HG03457 (cell line): ENCODE results near the gene SMC5.
"Not testable (repeated sequence)": the region's sequence is repeated elsewhere in the genome, so short reads cannot be mapped to it uniquely, and the experiment has no call there.

Experiments
- ATAC-seq: cut with Tn5 transposase; IDR thresholded peaks from one replicate; pipeline ENCODE4 v1.9.1; 2021; ENCODE audit warnings: moderate number of reproducible peaks; ENCODE audit not compliant: unreplicated experiment

SMC5 gene

DNA sequence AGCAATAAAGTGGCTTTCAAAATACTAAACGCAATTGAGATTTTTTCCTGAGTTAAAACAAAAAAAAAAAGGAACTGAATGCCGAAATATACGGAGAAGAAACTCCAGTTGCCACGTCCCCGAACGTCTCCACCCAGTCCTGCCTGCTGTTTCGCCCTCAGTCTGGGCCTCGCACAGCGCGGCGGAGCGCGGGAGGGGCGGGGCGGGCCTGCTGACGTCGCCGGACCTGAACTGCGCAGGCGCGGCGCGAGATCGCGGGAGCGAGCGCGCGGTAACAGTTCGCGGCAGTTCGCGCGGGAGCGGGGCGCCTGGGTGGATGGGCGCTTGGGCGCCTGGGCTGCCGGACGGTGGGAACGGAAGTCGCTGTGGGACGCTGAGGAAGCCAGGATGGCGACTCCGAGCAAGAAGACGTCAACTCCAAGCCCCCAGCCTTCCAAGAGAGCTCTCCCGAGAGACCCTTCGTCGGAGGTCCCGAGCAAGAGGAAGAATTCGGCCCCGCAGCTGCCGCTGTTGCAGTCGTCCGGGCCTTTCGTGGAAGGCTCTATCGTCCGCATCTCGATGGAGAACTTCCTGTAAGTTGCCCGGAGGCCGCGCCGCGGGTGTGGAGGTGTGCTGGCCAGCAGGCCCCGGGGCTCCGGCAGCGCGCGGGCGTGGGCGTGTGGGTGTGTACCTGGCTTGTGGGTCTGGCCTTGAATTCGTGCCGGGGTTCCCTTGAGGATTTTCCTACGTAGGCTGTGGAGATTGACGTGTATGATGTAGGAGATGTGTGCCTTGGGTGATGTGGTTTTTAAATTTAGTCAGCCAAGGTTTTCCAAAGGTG is at the start of gene SMC5:
Gene SMC5 (plus strand): TSS at position 287 of the 820 bp plus-strand sequence. CDS start 101 bp downstream, at position 388.
- peak; percentile 73 for ATAC-seq

DNA sequence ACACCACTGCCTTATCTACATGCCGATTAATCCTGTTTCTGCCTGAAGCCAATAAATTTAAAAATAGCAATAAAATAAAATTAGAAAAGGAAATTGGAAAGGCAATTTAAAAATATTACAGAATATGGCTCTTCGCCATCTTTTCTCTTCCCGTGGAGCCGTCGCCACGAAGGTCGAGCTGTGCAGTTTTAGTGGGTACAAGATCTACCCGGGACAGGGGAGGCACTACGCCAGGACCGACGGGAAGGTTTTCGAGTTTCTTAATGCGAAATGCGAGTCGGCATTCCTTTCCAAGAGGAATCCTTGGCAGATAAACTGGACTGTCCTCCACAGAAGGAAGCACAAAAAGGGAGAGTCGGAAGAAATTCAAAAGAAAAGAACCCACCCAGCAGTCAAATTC is 41.7 kb upstream of the SMC5 start:
- no peak for ATAC-seq

DNA sequence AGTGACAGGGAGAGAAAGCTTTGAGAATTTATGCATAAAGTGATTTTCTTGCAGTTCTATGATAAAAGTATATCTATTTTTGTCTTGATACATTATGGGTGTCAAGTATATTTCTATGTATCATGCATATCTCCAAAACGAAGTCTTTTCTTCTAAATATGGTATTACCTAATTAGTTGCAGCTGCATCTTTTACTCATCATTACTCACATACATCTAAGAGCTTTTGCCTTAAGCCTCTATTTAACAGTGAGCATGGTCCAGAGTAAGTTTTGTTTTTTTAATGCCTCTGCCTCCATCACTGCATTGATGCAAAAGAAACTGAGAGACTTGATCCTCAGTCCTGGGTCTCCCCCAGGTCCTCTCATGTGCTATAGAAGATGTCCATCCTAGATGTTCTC is 40.0 kb upstream of the SMC5 start:
- ATAC-seq = no peak

DNA sequence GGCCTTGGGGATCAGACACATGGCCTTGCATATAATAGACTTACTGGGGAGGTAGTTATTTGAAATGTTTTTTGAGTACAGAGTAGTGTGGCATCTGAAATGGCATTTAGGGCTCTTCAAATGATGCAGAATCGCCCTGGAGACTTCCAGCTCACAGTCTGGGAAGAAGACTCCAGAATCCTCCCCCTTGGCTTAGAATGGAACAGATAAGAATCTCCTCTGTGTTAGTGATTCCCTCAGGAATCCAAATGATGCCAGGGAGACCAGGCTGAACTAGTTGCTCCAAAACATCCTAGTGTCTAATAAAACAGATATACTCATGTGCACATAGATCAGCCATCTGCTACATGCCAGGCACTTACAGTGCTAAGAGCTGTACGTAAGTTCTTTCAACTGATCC is 38.6 kb upstream of the SMC5 start:
- ATAC-seq = no peak

DNA sequence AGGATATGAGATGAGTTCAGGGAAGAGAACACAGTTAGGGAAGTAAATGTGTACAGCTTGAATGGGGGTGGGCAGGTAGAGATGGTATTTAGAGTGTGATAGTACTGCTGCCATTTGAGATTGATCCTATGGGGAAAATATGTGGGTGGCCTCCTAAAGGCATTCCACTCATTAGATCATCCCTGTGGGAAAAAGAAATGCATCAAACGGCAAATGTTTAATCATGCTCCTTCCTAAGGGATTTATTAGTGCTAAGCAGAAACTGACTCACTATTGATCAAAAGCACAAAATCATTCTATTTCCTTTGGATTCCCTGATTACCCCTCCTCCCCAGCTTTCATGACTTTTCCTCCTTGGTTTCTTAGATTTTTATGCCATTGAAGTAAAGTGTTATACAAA is 36.4 kb upstream of the SMC5 start:
- no peak for ATAC-seq

DNA sequence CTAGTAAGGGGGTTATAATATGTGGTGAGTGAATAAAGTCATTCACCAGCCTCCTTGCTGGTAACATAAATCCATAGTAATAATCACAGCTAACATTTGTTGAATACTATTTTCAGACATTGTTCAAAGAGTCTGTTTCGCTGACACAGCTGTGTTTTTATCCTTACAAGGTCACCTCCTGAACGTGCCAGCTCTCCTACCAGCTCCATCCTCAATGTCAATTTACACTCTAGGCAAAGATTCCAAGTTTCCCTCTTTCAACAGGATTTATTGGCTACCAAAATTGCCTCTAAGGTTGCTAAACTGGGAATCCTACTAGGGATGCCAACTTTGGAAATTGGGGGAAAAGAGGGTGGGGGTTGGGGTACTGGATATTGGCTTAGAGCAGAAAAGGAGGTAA is 30.7 kb upstream of the SMC5 start:
- no peak for ATAC-seq

DNA sequence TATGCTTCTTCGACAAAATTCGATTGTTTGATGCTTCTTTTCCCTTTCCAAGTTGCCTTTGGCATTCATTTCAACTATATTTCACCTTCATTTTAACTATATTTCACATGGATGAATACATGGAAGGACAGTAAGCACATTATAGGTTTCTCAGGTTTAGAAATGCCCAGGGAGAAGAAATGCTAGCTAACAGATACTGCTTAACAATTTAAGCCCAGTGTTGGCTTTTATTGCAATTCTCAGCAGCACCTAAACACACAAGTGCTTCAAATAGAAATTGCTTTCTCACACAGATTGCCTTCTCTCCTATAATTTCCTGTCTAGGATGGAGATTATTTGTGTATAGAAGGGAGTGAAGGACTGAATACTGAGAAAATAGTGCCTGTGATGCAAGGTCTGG is 30.2 kb upstream of the SMC5 start:
- ATAC-seq = no peak

DNA sequence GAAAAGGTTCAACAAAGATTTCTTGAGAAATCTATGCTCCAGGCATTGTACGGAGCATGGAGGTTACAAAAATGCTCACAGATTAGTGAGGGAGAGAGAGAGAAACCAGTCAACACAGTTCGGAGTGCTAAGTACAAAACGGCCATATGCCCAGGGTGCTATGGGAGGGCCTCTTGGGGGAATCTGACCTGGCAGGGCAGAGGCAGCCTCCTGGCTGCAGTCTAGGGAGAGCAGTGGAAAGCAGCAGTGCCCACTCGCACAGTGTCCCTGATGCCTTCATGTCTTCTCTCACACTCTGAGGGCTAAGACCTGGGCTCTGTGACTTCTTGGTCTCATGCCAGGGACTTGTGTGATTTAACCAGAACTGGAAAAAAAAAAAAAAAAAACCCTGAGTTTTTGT is 29.8 kb upstream of the SMC5 start:
- no peak for ATAC-seq

DNA sequence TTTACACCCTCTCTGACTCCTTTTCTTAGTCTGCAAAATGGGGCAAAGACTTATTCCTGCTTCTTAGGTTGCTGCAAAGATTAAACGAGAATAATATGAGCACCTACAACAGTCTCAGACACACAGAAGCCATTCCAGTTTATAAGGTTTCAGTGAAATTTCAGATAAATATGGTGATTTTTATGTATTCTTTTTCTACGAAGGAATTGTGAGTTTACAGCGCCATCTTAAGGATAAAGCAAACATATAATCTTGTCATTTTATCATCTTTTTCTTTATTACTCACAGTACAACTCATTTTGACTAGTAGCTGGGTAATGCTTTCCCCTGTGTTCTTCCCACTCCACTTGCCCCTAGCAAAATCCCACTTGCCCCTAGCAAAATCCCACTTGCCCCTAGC is 29.2 kb upstream of the SMC5 start:
- no peak for ATAC-seq

DNA sequence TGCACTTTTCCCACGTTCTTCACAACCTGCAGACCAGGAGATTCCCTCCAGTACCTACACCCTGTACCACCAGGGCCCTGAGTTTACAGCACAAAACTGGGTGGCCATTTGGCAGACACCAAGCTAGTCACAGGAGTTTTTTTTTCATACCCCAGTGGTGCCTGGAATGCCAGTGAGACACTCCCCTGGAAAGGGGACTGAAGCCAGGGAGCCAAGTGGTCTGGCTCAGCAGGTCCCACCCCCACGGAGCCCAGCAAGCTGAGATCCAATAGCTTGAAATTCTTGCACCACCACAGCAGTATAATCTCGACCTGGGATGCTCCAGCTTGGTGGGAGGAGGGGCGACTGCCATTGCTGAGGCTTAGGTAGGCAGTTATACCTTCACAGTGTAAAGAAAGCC is 26.3 kb upstream of the SMC5 start:
- ATAC-seq = no peak

DNA sequence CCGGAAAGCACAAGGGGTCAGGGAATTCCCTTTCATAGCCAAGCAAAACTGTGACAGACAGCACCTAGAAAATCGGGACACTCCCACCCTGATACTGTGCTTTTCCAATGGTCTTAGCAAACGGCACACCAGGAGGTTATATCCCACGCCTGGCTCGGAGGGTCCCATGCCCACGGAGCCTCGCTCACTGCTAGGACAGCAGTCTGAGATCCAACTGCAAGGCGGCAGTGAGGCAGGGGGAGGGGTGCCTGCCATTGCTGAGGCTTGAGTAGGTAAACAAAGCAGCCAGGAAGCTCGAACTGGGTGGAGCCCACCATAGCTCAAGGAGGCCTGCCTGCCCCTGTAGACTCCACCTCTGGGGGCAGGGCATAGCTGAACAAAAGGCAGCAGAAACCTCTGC is 24.6 kb upstream of the SMC5 start:
- ATAC-seq = not testable (repeated sequence)

DNA sequence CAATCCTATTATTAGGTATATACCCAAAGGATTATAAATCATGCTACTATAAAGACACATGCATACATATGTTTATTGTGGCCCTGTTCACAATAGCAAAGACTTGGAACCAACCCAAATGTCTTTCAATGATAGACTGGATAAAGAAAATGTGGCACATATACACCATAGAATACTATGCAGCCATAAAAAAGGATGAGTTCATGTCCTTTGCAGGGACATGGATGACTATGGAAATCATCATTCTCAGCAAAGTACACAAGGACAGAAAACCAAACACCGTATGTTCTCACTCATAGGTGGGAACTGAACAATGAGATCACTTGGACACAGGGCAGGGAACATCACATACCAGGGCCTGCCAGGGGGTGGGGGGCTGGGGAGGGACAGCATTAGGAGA is 12.8 kb upstream of the SMC5 start:
- not testable (repeated sequence) for ATAC-seq

DNA sequence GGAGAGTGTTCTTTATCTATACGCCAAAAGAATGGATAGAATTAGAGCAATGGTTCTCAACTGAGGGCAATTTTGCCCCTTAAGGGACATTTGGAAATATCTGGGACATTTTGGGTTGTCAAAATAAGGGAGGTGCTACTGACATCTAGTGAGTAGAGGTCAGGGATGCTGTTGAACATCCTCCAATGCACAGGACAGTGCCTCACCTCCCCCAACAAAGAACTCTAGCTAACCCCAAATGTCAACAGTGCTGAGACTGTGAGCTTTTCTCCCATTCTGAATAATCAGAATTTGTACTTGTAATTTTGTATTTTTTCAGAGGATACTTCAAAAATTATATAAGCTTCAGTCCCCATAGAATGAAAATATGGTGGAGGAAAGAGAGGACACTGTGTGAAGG is 8.6 kb upstream of the SMC5 start:
- ATAC-seq = no peak

DNA sequence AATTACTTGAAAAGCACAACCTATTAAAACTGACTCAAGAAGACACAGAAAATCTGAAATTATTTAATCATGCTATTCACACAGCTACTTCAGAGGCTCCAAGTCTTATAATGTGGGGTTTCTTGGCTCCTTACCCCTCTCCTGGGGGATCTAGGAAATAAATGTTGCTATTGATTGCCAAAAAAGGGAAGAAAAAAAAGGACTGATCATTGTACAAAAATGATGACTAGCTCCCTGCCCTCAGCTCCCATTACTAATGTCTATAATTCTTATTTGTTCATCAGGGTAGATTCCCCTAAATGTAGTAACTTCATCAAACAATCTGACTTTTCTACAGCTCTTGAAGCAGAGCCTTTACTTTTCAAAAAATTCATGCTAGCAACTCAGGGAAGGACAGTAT is 3.3 kb upstream of the SMC5 start:
- no peak for ATAC-seq

DNA sequence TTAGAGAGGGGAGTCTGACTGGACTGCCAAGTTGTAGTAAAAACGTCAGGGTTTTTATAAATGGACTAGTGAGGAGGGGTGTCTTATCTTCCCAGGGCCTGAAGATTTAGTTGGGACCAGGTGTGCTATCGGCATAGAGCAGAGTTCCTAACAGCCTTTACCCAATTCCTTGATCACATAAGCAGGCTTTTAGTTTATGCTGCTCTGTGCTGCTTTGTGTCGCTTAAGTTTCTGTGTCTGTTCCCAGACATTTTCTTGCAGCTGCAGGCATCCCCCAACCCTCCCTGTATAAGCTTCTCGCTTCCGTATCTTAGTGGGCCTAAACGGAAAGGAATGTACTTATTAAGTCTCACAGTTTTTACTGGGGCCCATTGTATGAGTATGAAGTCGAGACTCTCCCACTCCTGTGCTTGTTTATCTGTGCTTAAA is 2.6 kb upstream of the SMC5 start:
- ATAC-seq = no peak

DNA sequence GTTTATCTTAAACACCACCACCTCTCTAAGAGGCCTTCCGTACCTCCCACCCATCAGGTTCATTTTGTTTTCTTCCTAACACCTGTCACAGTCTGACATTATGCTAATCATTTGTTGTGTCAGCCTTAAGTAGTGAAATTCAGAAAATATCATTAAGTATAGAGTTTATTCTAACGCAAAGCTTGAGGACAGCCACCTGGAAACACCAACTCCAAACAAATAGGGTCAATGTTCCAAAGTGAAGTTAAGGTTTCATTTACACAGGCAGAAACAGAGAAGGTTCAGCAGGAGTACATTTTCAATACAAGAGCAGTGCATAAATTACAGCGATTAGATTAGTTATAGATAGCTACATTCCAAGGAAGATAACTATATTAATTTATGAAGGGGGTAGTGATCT is 1.3 kb upstream of the SMC5 start:
- no peak for ATAC-seq

DNA sequence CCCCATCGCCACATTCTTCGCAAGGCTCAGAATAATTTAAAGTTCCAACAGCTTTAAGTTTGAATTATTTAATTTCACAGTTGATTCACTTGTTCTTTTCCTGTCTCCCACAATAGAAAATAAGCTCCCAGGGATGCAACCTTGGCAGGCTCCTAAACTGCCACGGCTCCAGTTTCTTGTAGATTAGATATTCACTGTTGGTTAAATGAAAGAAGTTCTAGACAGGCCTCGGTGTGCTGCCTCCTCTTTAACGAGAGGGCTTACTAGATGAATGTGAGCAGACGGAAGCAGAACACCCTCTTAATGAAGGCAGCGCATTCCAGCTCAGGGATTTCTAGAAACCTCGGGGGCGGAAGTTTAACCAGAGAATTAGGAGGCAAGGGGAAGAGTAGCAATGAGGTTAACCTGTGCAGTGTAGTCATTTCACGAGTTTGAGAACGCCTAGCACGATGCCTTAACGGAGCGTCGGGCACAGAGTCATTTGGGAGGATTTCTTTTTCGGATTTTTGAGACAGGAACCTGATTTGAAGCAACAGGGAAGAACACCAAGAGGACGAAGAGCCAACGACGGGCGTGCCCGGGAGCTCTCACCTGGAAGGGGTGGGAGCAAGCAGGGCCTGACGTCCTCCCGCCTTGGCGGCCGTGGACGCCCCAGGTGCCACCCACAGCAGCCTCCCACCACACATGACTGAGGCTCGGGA is 637 bp upstream of the SMC5 start:
- peak; percentile 35 for ATAC-seq

DNA sequence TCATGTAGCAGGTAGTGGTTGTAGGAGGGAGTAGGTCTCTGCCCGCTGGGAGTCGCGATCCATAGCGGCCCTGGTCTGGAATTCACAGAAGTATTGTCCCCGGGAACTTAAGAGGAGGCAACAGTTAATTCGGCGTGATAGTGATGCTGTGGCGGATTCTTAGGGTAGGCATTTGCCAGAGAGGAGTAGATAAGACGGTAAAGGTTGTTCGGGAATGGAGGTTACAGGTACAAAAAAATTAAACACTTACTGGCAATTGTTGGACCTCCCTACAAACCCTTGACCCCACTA is 679 bp downstream of the SMC5 start:
- no peak for ATAC-seq

DNA sequence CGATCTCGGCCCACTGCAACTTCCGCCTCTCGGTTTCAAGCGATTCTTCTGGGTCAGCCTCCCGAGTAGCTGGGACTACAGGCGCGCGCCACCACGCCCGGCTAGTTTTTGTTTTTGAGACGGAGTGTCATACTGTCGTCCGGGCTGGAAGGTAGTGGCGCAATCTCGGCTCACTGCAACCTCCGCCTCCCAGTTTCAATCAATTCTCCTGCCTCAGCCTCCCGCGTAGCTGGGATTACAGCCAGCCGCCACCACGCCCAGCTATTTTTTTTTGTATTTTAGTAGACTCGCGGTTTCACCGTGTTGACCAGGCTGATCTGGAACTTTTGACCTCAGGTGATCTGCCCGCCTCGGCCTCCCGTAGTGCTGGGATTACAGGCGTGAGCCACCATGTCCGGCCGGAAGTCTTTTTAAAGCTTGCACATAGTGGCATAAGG is 1.2 kb downstream of the SMC5 start:
- ATAC-seq = no peak

DNA sequence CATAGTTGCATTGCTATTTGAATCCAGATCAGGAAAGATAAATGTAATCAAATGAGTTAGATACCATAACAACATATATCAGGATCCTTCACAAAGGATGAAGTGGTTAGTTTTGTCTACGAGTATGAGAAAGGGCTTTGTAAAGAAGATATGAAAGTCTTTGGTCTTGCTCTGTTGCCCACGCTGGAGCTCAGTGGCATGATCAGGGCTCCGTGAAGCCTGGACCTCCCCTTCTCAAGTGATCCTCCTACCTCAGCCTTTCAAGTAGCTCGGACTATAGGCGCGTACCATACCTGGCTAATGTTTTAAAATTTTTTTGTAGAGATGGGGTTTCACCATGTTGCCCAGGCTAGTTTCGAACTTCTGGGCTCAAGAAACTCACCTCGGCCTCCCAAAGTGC is 1.8 kb downstream of the SMC5 start:
- no peak for ATAC-seq

DNA sequence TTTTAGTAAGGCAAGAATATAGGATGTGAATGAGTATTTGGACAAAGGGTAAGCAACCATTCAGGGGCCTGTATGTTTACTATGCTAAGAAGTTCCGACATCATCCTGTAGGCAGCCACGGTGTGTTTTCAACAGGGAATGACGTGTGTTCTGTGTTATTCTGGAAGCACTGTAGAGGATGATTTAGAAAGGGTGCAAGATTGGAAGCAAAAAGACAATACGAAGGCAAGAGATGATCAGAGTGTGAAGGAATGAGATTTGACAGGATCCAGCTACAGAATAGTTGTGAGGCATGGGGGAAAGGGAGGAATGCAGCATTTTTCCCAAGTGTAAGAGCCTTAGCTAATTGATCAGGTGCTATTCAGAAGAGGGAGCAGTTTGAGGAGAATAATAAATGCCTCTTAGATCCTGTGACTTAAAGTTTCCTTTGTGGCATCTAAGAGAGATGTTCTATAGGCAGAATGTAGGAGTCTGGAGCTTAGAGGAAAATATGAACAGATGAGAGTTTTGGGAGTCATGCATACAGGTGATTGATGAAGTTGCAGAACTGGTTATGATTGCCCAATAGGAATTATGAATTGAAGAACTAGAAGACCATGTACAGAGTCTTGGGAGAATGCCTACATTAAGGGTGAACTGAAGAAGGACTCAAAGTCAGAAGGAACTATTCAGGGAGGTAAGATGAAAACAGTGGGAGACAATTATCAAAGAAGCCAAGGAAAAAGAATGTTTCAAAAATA is 2.5 kb downstream of the SMC5 start:
- ATAC-seq = no peak

DNA sequence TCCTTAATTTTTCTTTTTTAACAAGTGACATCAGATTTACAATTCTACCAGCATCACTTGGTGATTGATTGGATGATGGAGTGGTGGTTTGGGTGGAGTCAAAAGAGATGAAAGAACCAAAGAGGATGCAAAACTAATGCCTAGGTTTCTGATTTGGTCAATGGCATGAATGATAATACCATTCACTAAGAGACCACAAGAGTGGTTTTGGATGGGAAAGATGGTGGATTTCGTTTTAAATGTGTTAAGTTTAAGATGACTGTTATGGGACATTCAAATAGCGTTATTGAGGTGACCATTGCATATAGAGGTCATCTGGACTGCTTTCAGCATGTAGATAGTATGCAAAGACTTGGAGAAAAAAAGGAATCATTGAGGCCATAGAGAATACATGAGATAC is 3.6 kb downstream of the SMC5 start:
- ATAC-seq = no peak
